ENCODE measurements around the gene EI24.
"Not testable (repeated sequence)": the region's sequence is repeated elsewhere in the genome, so short reads cannot be mapped to it uniquely, and the experiment has no call there.

EI24 gene

DNA sequence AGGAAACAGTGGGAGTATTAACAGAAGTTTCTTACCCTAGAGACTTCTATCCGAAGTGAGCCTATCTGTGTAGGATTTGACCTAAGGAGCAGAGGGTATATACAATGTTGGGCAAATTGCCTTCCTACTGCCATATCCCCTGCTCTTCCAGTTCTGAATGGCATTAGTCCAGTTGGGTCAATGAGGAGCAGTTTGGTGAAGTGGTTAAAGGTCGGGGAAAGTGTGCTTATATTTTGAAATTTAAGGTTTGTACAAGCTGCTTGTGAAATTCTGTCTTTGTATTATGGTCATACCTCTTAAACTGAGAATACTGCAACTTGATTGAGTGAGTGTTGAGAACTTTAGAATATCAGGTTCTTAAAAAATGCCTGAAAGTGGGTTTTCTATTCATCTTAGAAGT lies 1.7 kb downstream of the EI24 start:
- no peak overlapping the region for H3K27ac ChIP-seq

DNA sequence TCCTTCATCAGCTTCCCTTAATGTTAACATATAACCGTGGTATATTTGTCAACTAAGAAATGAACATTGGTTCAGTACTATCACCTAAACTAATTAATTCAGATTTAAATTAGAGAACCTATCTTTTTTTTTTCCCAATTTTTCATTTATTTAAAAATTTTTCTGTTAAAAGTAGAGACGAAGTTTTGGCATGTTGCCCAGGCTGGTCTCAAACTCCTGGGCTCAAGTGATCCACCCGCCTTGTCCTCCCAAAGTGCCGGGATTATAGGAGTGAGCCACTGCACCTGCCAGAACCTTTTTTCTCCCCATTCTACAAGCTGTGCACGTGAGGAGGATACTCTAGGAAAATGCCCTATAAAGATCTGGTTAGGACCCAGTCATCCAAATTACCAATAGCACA lies 3.6 kb downstream of the EI24 start:
- in situ Hi-C loops (cut with HindIII; ENCODE audit: low pct_ligation_motif_present, low sequenced_read_pairs), result no loop called here
- H3K4me3 ChIP-seq (ENCODE audit: low read depth, low read length), result no peak overlapping the region
- H3K27ac ChIP-seq, result no peak overlapping the region
- TF ChIP-seq, protein P1, sequence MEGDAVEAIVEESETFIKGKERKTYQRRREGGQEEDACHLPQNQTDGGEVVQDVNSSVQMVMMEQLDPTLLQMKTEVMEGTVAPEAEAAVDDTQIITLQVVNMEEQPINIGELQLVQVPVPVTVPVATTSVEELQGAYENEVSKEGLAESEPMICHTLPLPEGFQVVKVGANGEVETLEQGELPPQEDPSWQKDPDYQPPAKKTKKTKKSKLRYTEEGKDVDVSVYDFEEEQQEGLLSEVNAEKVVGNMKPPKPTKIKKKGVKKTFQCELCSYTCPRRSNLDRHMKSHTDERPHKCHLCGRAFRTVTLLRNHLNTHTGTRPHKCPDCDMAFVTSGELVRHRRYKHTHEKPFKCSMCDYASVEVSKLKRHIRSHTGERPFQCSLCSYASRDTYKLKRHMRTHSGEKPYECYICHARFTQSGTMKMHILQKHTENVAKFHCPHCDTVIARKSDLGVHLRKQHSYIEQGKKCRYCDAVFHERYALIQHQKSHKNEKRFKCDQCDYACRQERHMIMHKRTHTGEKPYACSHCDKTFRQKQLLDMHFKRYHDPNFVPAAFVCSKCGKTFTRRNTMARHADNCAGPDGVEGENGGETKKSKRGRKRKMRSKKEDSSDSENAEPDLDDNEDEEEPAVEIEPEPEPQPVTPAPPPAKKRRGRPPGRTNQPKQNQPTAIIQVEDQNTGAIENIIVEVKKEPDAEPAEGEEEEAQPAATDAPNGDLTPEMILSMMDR (IDR thresholded peaks at IDR 0.05; ENCODE audit: low read depth, low read length, missing control alignments), result no peak
- H3K36me3 ChIP-seq (replicated peaks), result peaks cover 36% of the 10 kb centered on the region
- DNase-seq, result no peak
- no peaks in the 10 kb centered on the region for H3K27me3 ChIP-seq (replicated peaks)

More for the DNA sequence above, 1.7 kb downstream of the EI24 start:
- TF ChIP-seq, protein P1 (IDR thresholded peaks at IDR 0.05; ENCODE audit: low read depth, low read length, missing control alignments), result no peak
- in situ Hi-C loops (cut with HindIII; ENCODE audit: low pct_ligation_motif_present, low sequenced_read_pairs), result no loop called here
- Histone ChIP-seq H3K36me3 (replicated peaks) (peaks cover 26% of the 10 kb centered on the region), H3K27me3 (replicated peaks) (no peaks in the 10 kb centered on the region), H3K4me3 (ENCODE audit: low read depth, low read length) (no peak overlapping the region)
- DNase-seq, result no peak

DNA sequence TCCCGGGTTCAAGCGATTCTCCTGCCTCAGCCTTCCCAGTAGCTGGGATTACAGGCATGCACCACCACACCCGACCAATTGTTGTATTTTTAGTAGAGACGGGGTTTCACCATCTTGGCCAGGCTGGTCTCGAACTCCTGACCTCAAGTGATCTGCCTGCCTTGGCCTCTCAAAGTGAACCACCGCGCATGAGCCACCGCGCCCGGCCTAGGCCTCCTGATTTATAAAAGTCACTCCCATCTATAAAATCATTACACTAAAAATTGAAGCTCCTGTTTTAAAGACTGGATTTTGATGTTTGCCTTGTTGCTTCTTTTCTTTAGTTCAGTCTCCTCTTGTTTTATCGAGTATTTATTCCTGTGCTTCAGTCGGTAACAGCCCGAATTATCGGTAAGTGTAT lies 7.9 kb downstream of the EI24 start:
- DNase-seq; in situ Hi-C loops (cut with HindIII; ENCODE audit: low pct_ligation_motif_present, low sequenced_read_pairs); H3K27me3 ChIP-seq (replicated peaks); H3K27ac ChIP-seq; H3K4me3 ChIP-seq (ENCODE audit: low read depth, low read length): not testable (repeated sequence)
- H3K36me3 ChIP-seq (replicated peaks), result peaks cover 63% of the 10 kb centered on the region

DNA sequence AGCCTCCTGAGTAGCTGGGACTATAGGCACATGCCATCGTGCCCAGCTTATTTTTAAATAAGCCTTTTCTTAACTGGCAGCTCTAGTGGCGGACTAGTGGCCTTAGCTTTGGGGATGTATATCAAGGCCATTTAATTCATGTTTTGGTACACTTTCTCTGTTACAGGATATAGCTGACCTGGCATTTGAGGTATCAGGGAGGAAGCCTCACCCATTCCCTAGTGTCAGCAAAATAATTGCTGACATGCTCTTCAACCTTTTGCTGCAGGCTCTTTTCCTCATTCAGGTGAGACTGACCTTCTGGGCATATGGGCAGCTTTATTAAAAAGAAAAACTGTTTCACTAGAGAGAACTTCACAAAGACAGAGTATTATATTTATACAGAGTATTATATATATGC lies 9.5 kb downstream of the EI24 start:
- H3K27ac ChIP-seq, result no peak overlapping the region
- DNase-seq, result no peak
- in situ Hi-C loops (cut with HindIII; ENCODE audit: low pct_ligation_motif_present, low sequenced_read_pairs), result no loop called here
- peaks cover 69% of the 10 kb centered on the region for H3K36me3 ChIP-seq (replicated peaks)
- TF ChIP-seq, protein P1 (IDR thresholded peaks at IDR 0.05; ENCODE audit: low read depth, low read length, missing control alignments), result no peak
- no peak overlapping the region for H3K4me3 ChIP-seq (ENCODE audit: low read depth, low read length)
- no peaks in the 10 kb centered on the region for H3K27me3 ChIP-seq (replicated peaks)

DNA sequence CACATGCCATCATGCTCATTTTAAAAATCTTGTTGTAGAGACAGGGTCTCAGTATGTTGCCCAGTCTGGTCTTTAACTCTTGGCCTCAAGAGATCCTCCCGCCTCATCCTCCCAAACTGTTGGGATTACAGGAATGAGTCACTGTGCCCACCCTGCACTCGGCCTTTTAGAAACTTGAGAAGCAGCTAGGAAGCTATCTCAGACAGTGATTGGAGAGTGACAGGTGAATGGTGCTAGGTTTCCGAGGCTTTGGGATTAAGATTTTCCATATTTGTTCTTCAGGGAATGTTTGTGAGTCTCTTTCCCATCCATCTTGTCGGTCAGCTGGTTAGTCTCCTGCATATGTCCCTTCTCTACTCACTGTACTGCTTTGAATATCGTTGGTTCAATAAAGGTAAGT lies 10.5 kb downstream of the EI24 start:
- in situ Hi-C loops (cut with HindIII; ENCODE audit: low pct_ligation_motif_present, low sequenced_read_pairs), result no loop called here
- H3K4me3 ChIP-seq (ENCODE audit: low read depth, low read length), result no peak overlapping the region

DNA sequence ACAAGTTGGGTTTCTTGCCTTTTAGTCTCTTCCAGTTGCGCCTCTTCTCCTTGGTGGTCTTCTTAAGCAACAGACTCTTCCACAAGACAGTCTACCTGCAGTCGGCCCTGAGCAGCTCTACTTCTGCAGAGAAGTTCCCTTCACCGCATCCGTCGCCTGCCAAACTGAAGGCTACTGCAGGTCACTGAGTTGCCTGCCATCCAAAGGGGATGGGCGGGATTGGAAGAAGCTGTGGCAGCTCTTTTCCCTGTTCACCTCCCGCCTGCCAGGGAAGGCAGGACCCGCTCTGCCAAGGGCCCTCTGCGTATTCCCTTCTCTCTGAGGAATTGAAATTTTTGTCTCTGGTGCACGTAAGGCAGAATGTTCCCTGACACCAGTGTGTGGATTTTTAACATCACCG lies 14.2 kb downstream of the EI24 start:
- in situ Hi-C loops (cut with HindIII; ENCODE audit: low pct_ligation_motif_present, low sequenced_read_pairs), result no loop called here
- no peak for DNase-seq
- Histone ChIP-seq H3K4me3 (ENCODE audit: low read depth, low read length) (no peak overlapping the region), H3K27ac (no peak overlapping the region), H3K36me3 (replicated peaks) (peaks cover 36% of the 10 kb centered on the region), H3K27me3 (replicated peaks) (no peaks in the 10 kb centered on the region)
- TF ChIP-seq, protein P1 (IDR thresholded peaks at IDR 0.05; ENCODE audit: low read depth, low read length, missing control alignments), result no peak

More for the DNA sequence above, 10.5 kb downstream of the EI24 start:
- peaks cover 60% of the 10 kb centered on the region for H3K36me3 ChIP-seq (replicated peaks)
- no peaks in the 10 kb centered on the region for H3K27me3 ChIP-seq (replicated peaks)
- DNase-seq, result no peak
- H3K27ac ChIP-seq, result no peak overlapping the region
- TF ChIP-seq, protein P1 (IDR thresholded peaks at IDR 0.05; ENCODE audit: low read depth, low read length, missing control alignments), result no peak
